SK-MEL-5 (cell line): Measurements from ENCODE around the gene VENTX. TPM values are rescaled to one million over a fixed set of nuclear protein-coding genes. Genes with fewer than 3 reads are reported as not detected.

Experiments used
- DNase-seq: peaks from one replicate; pipeline ENCODE4 v3.0.0-alpha.2; 2016; ENCODE audit warnings: low read depth, low spot score
- in situ Hi-C: cut with HindIII; loops from 2 replicates; pipeline ENCODE4 v1.10.0; 2016; ENCODE audit warnings: low sequenced_read_pairs, high pct_unique_total_duplicates, low pct_unique_long_range_greater_than_20kb
- total RNA-seq: library from RNA; depleted of rRNA; stranded (reverse); fragments of >200 nt; shearing (Covaris generic); gene quantifications from 2 replicates; pipeline ENCODE4 v1.2.3, GENCODE V29; 2014; rRNA removed

VENTX gene
- total RNA-seq, 1 experiment from 2014 or later, result not detected

DNA sequence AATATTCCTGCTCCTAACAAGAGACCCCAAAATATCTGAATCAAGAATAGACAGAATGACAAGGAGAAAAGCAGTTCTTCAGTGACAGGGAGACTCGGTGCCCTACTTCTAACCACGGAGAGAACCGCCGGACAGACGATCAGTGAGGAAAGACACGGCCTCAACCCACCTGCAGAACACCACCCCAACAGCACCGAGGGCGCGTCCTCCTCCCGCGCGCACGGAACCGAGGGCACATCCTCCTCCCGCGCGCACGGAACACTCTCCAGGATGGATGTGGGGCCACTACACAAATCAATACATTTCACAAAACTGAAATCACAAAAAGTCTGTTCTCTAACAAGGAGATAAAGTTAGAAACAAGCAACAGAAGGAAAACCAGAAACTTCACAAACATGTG lies 48.7 kb downstream of the VENTX start:
- DNase-seq, result no peak
- in situ Hi-C loops, result no loop called here

DNA sequence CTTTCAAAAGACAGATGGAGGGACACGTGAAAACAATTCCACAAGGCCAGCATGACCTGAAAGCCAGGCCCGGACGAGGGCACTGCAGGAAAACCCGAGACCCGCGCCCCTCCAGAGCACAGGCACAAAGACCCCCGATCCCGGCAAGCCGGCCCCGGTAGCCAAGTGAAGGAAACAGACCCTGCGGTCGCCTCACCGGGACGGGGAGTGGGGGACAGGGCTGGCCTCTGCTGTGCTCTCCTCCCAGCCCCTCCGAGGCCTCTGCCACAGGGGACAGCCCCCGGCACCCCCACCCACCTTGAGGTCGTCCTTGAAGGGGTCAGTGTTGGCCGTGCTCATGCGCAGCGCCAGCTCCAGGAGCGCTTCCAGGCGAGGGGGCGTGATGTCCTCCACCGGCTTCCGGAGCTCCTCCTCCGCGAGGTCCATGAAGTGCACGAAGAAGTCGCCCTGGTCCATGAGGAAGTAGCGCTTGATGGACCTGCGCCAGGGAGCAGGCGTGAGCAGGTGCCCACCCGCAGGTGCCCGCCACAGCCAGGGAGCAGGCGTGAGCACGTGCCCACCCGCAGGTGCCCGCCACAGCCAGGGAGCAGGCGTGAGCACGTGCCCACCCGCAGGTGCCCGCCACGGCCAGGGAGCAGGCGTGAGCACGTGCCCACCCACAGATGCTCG lies 50.3 kb downstream of the VENTX start:
- in situ Hi-C loops, result no loop called here
- no peak for DNase-seq

DNA sequence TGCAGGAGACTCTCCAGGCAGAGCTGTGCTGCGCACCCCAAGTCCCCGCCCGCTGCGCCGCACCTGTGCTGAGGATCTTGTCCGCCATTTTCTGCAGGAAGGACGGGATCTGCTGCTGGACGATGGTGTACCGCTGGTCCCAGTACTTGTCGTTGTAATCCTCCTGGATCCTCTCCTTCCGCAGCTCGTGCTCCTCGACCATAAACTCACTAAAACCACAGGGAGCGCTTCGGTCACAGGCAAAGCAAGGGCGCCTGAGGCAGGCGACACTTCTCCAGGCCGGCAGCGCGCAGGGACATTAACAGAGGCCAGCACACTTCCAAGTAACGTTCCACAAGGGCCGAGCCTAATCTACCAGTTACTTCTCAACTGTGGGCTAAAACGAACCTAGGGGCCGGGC lies 52.1 kb downstream of the VENTX start:
- in situ Hi-C loops, result no loop called here
- no peak for DNase-seq

Other genes with a start within 250 kb of the VENTX start
- not detected in 2 replicates for gene ADGRA1, start 149.9 kb upstream of the VENTX start, total RNA-seq
- gene KNDC1, start 77.6 kb upstream of the VENTX start, total RNA-seq, result 0.34 and 0.45 TPM in 2 replicates
- gene UTF1, start 7.6 kb upstream of the VENTX start, total RNA-seq, result not detected in 2 replicates
- gene ADAM8, start 39.0 kb downstream of the VENTX start, total RNA-seq, result 0.05 and 0.64 TPM in 2 replicates
- 28.7 and 33.1 TPM in 2 replicates for gene TUBGCP2, start 71.0 kb downstream of the VENTX start, total RNA-seq
- gene ZNF511, start 71.1 kb downstream of the VENTX start, total RNA-seq, result 15.2 and 28.1 TPM in 2 replicates
- not detected in 2 replicates for gene CALY, start 99.0 kb downstream of the VENTX start, total RNA-seq
- not detected in 2 replicates for gene PRAP1, start 109.5 kb downstream of the VENTX start, total RNA-seq
- 22.1 and 30.2 TPM in 2 replicates for gene FUOM, start 120.2 kb downstream of the VENTX start, total RNA-seq
- gene ECHS1, start 135.5 kb downstream of the VENTX start, total RNA-seq, result 80.6 and 90.4 TPM in 2 replicates
- 0.83 and 1.0 TPM in 2 replicates for gene PAOX, start 141.4 kb downstream of the VENTX start, total RNA-seq
- 34.9 and 38.5 TPM in 2 replicates for gene MTG1, start 156.3 kb downstream of the VENTX start, total RNA-seq
- gene SPRN, start 186.8 kb downstream of the VENTX start, total RNA-seq, result not detected in 2 replicates
- gene SCART1, start 216.1 kb downstream of the VENTX start, total RNA-seq, result 0.29 and 0.37 TPM in 2 replicates